ENCODE data around the gene FBXO4.

DNA sequence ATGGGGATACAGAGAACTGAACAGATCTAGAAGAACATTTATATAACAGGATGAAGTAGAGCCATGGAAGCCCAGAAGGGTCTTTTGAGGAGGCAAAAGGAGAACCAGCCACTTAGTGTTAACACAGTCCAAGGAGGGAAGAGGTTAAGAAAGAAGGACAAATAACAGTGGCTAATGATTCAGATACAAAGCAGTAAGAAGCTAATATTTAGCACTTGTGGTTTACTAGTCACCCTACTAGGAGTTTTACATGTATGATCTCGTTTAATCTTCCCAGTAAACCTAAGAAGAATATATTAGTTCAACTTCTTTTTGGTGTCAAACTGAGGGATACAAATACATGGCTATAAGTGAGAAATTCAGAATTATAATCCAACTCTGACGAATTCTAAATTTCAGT lies 7.7 kb downstream of the FBXO4 start:
- TF ChIP-seq, protein P1, sequence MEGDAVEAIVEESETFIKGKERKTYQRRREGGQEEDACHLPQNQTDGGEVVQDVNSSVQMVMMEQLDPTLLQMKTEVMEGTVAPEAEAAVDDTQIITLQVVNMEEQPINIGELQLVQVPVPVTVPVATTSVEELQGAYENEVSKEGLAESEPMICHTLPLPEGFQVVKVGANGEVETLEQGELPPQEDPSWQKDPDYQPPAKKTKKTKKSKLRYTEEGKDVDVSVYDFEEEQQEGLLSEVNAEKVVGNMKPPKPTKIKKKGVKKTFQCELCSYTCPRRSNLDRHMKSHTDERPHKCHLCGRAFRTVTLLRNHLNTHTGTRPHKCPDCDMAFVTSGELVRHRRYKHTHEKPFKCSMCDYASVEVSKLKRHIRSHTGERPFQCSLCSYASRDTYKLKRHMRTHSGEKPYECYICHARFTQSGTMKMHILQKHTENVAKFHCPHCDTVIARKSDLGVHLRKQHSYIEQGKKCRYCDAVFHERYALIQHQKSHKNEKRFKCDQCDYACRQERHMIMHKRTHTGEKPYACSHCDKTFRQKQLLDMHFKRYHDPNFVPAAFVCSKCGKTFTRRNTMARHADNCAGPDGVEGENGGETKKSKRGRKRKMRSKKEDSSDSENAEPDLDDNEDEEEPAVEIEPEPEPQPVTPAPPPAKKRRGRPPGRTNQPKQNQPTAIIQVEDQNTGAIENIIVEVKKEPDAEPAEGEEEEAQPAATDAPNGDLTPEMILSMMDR (conservative IDR thresholded peaks at IDR 0.05), result no peak
- TF ChIP-seq EZH2 (IDR thresholded peaks at IDR 0.05; ENCODE audit: low read depth), result no peak
